ENCODE results near the gene RETREG1.

The RETREG1 gene

DNA sequence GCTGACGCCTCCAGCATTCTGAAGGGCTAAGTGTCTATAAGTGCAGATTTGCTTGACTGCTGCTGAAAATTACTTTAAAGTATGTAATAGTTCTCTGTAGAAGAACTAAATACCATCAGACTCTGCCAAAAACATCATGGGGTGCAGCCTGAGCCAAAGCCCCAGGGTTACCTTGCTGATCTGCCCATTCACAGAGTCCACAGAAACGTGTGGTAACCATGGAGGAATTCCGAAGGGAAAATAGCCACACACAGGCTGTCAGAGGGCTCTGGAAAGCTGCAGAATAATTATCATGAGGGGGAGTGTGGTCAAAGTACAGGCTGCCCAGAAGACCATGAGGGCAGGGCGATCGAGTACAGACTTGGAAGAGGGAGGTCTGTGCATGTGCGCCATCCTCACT lies 36.4 kb downstream of the RETREG1 start:
- DNase-seq = no peak

DNA sequence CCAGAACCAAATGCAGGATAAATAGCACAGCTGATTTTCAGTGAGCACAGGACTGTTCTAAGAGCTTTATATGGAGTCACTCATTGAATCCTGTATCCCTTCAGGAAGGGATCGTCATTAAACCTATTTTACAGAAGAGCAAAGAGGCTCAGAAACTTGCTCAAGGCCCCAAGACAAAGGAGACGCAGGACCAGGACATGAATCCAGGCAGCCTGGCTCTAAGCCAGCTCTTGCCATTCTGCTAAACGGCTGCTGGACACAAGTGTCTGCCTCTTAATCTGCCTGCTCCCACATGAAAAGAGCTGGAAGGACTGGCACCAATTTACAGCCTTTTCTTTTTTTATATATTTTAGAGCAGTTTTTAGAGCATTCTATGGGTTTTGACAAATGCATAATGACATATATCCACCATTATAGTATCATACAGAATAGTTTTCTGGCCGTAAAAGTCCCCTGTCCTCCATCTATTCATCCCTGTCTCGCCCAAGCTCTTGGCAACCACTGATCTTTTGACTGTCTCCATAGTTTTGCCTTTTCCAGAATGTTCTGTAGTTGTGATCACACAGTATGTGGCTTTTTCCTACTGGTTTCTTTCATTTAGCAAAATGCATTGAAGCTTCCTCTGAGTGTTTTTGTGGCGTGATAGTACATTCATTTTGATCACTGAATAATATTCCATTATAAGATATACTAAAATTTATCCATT lies 37.5 kb downstream of the RETREG1 start:
- no peak for DNase-seq

DNA sequence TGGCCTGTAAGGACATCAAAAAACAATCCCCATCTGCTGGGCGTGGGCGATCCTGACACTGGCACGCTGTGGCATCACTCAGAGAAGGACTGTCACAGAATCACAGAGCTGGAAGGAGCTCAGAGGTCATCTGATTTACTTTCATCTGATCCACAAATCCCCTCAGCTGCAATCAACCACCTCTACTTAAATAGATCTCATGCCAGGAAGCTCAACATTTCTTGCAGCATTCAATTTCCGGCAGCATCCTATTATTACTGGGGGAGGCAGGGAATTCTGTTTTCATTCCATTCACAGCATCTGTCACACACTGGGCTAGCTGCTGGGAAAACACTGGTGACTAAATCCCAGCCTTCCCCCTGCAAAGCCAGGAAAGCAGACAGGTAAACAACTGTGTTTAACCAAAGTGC lies 38.3 kb downstream of the RETREG1 start:
- no peak for DNase-seq

DNA sequence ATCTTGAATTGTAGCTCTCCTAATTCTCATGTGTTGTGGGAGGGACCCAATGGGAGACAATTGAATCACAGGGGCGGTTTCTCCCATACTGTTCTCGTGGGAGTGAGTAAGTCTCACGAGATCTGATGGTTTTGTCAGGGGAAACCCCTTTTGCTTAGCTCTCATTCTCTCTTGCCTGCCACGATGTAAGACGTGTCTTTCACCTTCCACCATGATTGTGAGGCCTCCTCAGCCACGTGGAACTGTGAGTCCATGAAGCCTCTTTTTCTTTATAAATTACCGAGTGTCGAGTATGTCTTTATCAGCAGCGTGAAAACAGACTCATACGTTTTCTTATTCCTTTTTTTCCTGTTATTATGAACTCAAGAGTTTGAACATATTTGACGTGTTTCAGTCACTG lies 39.1 kb downstream of the RETREG1 start:
- no peak for DNase-seq

DNA sequence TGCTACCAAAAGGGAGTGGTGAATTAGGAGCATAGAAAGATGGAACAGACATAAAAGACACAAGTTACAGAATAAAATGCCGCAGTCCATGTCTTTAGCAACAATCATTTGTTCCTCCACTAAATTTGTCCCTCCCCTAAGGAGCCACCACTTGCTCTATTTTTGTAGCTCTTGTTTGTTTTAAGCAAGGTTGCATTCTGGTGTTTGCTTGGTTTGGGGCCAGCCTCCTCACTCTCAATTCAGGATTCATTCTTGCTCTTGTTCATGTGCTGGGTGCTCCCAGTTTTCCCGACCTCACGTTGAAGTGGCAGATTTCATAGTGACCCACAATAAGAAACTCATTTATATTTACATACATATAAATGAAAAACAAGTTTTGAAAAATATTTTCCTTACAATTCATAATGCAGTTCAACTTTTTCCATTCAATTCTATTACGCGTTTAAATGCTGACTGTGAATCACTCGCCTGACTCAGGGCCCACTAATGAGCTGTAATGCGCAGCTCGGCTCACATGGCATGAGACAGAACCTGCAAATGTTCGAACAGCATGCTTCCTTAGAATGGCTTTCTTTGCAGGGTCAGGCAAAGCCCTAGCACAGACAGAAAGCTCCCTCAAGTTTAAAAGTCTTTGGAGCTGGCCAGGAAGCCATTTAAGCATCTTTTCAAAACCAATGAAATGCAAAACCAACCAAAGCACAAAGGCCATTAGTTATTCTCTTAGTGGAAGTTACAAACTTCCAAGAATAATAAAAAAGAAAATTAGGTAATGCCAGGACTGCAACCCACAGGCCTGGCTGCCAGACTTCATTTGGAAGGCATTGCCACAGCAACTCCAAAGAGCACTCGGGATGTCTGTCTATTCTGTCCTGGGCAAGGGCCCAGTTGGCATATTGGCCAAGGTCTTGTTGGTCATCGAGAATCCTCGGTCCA lies 41.7 kb downstream of the RETREG1 start:
- DNase-seq = no peak

DNA sequence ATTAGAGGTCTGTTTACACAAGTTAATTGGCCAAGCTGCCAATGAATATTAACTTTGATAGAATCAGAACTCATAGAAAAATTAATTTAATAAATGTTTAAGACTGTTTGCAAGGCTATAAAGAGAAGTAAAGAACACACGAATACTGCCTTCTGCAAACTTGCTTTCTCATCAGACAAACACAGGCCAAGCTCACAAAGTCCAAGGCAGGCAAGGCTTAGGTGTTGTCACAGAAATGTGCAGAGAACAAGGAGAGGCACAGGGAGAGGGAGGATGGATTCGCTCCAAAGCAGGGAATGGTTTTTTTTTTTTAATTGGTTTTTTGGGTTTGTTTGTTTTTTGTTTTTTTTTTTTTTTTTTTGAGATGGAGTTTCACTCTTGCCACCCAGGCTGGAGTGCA lies 43.4 kb downstream of the RETREG1 start:
- DNase-seq = no peak

DNA sequence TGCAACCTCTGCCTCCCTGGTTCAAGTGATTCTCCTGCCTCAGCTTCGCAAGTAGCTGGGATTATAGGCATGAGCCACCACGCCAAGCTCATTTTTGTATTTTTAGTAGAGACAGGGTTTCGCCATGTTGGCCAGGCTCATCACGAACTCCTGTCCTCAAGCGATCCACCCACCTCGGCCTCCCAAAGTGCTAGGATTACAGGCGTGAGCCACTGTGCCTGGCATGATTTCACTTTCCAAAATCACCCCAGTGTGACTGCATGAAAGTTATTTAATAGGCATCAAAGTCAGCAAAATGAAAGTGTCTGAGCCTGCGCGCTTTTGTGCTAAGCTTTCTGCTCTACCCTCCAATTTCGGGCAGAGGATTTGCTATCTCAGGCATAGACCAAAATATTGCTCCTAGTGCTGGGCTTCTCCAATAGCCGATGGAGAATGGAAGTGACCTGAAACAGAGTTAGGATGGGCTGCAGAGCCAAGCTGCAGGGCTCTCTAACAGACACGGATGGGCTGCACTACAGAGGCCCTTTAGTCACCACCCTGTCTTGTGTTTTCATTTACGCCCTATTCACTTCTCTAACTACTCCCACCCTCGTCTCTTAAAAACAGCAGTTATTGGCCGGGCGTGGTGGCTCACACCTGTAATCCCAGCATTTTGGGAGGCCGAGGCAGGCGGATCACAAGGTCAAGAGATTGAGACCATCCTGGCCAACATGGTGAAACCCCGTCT lies 44.3 kb downstream of the RETREG1 start:
- DNase-seq = no peak

DNA sequence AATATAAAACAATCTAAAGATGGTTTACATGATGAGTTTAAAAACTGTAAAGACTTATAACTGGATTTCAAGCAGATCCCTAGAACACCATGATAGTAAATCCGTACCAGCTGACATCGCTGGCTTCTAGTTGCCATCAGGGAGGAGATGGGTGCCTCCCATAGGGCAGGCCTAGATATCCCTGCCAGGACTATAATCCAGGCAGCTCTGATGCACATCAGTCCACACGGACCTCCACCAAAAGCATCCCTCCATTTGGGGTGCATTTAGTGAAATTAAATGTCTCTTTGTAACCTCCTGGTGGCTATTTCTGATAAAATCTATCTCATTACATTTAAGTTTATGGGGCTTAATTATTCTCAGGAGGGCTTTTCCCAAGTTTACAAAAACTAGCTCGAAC lies 45.8 kb downstream of the RETREG1 start:
- no peak for DNase-seq

DNA sequence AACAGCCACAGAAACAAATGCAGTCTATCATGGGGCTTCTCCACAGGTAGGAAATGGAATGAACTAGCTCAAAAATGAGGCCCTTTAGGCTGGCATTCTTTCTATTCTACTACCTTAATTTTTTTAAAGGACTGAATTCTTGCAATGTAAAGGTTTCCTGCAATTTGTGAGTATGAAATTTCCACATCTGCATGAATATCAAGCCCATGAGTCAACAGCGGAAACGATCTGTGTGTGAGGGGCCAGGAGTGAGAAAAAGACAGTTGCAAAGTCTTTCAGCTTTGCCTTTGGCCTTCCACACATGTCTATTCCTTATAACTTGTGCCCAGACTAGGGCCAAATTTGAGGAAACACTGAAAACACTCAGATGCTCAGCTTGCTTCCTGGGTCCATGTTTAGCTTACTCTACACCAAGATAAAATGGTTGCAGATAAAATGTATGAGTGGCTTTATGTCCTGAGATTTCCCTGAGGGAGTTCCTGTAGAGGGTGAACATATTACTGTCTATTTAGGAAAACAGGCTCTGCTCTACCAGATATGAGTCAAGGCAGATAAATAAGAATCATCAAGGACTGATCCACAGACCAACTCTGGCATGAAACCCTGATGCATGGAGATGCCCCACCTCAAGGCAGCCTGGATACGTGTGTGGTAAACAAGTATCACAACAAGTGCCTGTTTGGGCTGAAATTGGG lies 46.5 kb downstream of the RETREG1 start:
- no peak for DNase-seq

DNA sequence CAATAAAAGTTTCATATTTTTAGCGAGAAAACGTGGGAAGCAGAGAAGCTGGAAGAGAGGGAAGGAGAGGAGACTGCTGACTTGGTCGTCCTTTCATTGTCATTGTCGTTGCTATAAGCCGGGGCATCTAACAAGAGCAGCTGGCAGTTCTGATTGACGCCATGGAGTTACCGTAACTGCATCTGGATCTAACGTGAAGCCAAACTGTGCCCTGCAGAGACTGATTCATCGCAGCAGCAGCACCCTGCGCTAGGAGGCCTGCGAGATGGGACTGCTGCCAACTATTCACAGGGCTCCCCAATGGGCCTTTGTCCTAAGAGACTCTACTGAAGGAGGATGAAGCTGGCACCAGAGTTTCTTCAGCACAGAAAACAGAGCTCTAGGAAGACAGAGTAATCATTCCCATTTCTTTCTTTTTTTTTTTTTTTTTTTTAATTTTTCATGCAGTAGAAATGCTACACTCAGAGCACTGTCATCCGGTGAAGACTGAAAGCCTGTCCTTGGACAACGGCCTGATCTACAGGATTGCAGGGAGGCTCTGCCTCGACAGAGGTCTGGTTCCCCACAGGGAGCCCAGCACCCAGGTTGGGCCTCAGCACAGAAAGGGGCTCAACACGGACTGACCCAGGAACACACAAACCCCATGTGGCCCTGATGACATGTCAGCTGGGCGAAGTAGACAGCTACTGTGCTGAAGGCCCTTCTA lies 47.8 kb downstream of the RETREG1 start:
- DNase-seq = no peak

DNA sequence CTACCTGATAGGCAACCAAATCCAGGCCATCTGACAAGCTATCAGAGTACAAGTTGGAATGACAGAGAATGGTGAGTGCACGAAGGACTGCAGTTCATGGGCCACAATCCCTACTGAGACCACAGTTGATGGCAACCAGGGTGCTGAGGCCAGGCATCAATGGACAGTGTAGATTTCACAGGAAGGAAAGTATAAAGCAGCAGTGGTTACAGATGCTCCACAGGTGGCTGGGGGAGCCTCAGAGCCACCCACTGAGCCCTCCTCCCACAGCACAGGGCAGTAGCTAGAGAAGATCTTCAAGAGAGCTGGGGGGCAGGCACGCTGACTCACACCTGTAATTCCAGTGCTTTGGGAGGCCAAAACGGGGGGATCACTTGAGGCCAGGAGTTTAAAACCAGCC lies 49.4 kb downstream of the RETREG1 start:
- no peak for DNase-seq

DNA sequence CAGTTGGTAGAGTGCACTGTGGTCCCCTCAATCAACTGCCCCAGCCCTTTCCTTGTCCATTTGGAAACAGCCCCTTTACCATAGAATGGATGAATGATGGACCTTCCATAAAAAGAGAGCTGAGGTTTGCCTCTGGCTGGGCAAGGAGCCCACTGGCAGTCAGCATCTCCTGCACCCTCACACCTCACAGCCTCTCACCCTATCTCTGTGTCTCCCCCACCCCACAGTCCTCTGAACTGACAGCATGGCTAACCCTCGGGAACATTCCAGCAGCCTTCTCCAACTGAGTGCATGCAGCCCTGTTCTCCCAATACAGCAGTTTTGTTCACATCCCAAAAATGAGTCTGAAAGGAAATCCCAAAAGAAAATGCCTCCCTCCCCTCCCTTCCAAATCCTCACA lies 51.7 kb downstream of the RETREG1 start:
- no peak for DNase-seq

DNA sequence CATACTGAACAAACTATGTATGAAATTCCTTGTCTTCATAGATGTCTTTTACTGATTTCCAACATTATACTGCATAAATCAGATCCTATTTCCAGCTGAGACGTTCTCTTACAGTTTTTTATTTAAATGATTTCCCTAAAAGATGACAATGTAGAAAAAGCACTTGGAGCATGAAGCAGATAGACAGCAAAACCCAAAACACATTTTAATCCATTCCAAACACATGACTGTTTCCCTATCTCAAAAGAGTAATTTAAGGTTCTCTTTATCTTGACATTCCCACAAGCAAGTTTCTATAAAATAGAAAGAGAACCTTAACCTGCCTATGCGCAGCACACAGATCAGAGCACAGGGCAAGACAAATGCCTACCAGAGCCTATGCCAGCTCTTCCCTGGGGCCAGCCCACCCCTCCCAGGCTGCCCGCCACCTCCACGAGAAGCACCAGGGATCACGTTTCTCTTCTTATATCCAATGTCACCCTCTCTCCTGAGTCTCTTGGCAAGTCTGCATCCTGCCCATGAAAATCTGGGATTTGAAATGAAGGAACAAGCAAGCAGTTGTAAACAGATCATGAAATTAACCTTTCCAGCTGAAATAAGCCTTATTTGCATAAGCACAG lies 52.4 kb downstream of the RETREG1 start:
- no peak for DNase-seq

DNA sequence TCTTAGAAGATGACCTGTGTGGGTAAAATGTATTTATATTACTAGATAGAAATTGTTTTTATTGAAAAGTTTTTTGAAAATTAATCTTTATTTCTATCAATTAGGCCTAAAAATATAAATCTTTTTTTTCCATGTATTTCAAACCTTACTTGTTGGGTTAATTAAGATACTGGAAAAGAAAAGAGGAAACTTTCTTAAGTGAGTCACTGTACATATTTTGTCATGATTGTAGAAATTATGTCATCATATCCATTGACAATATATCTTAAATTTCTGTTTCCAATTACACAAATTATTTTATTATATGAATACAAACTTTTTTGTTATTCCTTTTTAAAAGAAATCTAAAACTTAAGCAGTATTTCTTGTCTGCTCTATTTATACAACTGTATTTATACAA lies 53.1 kb downstream of the RETREG1 start:
- no peak for DNase-seq

DNA sequence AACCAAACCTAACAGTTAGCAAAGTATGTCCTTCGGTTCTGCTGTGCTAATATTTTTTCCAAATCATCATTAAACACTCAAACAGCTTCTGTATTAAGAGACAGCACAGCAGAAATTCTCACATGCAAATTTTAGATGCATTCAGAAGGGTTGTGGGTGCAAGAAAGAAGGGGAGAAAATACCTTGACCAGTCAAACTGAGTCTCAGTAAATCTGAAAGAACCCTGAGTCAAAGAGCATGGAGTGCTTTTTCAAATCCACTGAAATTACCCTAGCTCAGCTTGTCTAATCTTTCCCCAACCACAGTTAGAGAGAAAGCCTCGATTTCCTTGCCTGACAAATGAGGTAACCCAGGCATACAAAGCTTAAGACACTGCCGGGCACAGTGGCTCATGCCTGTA lies 55.1 kb downstream of the RETREG1 start:
- DNase-seq = no peak

DNA sequence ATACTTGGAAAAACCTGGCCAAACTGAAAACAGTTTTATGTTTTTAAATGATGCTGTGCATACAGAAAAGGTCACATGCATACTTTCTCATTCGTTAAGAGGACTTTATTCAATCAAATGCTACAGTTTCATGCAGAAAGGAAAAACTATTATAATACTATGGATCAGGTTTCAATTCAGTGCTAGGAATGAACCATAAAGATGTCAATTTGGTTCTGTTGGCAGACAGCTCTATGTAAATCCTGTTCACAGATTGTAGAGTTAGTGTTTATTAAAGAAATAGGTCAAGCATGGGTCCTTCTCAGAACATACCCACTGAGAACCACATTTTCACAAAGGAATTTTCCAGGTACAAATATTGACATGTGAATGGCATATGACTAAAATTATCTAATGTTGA lies 57.1 kb downstream of the RETREG1 start:
- DNase-seq = no peak

DNA sequence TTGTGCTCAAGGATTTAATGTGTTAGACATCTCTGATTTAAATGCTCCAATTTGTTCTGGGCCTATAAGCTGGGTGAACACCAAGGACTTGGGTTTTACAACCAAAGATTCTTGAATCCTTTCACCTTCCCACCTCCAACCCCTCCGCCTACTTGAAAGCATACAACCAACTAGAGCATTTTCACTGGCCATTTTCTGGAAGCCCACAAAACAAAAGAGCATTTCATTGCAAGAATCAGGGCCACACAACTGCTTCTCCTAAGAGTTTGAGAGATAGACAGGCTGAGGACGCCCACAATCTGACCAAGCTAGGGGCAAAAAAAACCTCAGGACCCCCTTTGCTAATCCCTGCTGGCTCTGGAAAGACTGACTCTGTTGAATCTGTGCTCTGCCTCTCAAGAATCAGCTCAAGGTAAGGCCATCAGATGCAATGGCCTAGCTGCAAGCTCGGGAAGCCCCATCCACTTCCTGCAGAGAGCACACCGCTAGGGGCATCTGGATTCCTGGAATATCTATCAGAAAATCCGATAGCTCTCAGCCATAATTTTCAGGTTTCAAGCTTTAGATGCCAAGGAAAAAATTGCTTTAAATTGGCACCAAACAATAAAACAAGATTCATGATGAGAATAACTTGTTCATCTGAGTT lies 57.7 kb downstream of the RETREG1 start:
- no peak for DNase-seq

DNA sequence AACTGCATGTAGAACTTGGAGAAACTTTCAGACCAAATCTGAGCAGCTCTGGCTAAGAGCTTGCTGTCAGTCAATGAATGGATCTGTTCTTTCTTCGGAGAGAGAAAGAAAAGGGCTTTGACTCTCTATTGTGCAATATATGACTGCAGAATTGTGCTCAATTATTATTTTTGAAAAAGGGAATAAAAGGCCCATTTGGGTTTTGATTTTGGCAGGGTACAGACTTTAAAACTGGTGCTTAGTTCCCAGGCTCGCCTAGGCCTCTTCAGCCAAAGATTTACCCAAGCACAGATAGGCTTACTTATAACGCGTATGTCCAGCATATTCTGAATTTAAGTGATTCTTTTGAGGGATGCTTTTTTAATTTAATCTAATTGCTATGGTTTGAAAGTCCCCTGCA lies 59.3 kb downstream of the RETREG1 start:
- DNase-seq = no peak

DNA sequence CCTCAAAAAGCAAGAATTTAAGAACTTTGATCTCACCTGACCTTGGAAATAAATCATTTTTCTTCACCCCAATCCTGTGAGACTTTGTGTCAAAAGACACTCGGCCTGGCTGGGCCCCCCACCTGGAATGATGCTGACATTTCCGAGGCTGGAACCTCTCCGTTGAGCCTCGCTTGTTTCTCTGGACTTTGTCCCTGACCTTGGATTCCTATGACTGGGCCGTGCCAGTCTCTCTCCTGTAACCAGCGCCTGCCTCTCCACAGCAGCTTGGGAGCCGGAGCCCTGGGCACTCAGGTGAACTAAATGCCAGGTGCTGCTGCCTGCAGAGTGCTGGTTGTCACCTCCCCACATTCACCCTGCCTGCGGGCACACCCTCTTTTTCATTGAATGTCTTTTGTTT lies 62.7 kb downstream of the RETREG1 start:
- no peak for DNase-seq

DNA sequence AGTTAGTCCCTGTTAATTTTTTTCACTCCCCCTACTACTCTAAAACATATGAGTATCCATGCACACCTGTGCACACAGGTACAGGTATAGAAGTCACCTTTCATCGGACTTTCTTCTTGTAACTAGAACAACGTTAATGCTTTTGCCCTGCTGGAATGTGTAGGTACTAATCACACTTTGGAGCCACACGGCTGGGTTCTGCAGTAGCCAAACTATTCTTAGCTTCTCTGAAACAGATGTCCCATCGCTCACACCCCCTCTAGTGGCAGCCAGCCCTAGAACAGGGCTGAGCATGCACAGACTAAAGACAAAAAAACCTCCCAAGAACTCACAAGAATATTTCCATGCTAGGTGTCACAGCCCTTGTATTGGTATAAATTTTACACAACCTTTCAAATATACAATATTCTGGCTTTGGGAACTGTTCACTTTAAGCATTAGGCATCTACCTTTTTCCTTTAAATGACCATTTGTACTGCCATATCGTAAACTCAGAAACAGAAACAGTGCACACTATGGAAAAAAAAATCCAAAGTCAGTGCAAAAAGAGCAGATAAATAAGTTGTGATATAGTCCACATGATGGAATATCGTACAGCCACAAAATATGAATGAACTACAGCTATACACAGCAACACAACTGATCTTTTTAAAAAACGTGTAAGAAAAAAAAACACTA lies 64.0 kb downstream of the RETREG1 start:
- no peak for DNase-seq

DNA sequence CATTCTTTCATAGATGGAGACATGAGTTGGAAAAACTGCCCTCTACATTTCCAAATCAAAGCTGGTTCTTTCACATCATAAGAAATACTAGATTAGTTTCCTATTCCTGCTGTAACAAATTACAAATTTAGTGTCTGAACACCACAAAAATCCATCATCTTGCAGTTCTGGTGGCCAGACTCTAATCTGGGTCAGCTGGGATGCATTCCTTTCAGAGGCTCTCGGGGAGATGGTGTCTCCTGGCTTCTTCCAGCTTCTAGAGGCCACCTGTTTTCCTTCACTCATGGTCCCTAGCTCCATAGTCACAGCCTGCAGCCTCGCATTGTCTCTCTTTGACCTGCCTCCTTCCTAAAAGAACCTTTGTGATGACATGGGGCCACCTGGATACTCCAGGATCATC lies 65.2 kb downstream of the RETREG1 start:
- DNase-seq = no peak
